ENCODE data around the gene ADAMTSL2.

Gene ADAMTSL2

GRCh38 chr9:133608889-133609288, 74.4 kb downstream of the ADAMTSL2 start:
- no peak for DNase-seq

- no peak for DNase-seq
Observed at GRCh38 chr9:133609311-133610098, 75.0 kb downstream of the ADAMTSL2 start, which contains the start of gene FAM163B. Gene FAM163B (minus strand): TSS chr9:133609389. CDS start chr9:133580223, 29,166 bp downstream.

DNA sequence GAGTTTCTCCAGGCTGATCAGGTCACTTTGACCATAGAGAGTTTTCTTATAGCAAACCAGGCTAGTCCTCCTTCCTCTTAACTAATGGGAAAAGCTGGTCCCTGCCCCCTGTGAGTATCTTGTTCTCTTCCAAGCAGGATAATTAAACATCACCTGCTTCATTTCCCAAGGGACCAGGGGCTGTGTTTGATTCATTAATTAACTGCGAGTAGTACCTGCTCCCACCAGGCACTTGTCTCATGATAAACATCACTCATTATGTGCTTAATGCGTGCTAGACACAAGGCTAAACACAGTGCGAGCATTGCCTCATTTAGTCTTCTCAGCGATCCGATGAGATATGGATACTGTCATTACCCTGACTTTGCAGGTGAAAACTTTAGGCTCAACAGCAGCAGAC, 76.3 kb downstream of the ADAMTSL2 start:
- no peak for DNase-seq

DNA sequence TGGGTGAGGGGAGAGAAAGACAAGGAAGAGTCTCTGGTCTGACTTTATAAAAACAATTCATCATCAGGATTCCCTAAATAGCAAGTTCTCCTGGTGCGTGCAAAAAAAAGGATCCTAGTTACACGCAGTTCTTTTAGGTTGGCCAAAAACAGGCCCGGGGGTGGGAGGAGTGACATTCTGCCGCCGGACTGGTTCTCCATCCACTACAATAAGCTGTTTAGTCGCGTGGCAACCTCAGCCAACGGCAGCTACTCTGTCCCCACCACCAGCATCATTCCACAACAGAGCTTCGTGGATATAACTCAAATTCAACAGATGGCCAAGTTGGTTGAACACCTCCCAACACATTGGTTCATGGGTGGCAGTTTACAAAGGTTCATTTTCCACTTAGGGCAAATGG, 77.5 kb downstream of the ADAMTSL2 start:
- DNase-seq, result no peak

GRCh38 chr9:133612816-133613215, 78.3 kb downstream of the ADAMTSL2 start:
- DNase-seq, result no peak

GRCh38 chr9:133613432-133613831, 78.9 kb downstream of the ADAMTSL2 start:
- no peak for DNase-seq

GRCh38 chr9:133614056-133614455, 79.6 kb downstream of the ADAMTSL2 start:
- DNase-seq, result no peak

- DNase-seq, result no peak
Observed at GRCh38 chr9:133614678-133615077, 80.2 kb downstream of the ADAMTSL2 start.

DNA sequence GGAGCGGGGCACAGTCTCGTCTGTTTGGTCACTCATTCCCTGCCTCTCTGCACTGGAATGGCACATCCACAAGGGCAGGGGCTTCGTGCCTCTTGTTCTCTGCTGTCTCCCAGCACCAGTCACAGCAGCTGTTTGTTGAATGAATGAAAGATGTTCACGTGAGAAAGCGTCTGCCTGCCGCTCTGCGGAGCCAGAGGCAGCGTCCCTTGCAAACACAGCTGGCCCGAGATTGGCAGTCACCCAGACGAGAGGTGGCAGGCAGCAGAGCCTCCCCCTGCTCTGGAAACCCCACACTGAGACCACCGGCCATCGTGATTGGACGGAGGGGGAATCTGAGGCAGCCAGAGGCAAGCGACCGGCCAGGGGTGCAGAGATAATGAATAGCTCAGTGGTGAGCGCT, 80.7 kb downstream of the ADAMTSL2 start:
- DNase-seq, result no peak

DNA sequence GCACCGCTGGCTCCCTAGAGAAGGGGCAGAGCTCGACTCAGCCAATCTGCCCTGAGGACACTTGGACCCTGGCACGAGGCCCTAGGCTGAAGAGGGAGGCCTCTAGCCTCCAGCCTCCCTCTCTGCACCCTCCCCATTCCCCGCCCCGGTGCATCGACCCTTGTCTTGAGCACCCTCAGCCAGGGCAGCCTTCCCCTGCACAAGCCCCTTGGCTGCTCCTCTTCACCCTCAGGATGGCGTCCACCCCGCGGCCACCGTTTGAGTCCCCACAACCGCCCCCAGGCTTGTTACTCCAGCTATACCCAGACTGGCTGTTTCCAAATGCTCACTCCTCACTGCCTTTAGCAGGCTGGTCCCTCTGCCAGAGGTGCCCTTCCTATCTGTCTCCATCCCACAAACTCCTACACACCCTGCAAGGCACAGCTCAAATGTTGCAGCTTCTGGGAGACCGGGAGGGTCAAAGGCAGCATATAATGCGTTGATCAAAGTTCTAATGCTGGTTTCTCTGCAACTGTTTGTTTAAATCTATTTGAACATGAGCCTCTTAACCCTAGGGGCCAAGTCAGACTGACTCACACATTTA, 81.2 kb downstream of the ADAMTSL2 start:
- no peak for DNase-seq

DNA sequence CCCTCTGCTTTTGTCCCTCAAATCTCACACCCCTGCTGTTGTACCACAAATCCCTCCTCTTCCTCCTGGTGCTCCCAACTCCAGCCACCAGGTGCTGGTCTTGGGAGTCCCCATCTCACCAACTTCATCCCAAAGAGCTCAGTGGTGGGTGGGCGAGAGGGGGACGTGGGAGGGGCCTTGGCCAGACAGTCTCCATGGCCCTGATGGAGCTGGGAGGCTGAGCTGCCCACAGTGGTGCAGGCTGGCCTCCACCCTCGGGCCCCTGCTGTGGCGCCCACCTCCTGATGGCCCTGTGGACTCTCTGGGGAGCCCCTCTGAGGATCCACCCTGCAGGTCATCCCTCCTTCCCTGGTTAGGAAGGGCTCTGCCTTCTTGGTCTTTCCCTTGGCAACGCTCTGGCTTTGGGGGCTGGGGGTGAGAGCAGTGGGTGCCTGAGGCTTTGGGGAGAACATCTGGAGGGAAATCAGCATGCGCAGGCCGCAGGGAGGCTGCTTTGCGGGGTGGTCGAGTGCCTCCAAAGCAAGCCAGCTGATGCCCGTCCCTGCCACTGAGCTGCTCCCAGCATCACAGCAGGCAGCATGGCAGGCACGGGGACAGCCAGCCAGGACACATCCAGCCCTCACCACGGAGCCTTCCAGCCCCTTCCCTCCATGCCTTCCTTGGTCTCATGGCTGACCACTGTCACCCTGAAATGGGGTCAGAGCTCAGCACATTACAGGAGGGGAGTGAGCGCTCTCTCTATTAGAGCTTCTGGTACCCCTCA, 82.3 kb downstream of the ADAMTSL2 start:
- no peak for DNase-seq

- DNase-seq, result no peak
Observed at GRCh38 chr9:133618726-133619125, 84.2 kb downstream of the ADAMTSL2 start.

GRCh38 chr9:133619791-133620190, 85.3 kb downstream of the ADAMTSL2 start:
- DNase-seq, result peak; percentile 15

GRCh38 chr9:133621725-133622267, 87.3 kb downstream of the ADAMTSL2 start:
- no peak for DNase-seq

GRCh38 chr9:133622555-133622954, 88.1 kb downstream of the ADAMTSL2 start:
- DNase-seq, result no peak
